ENCODE measurements around the gene KIAA1217.

KIAA1217 gene

GRCh38 chr10:24340446-24340845 lies 131.5 kb downstream of the KIAA1217 start:
- H3K27ac ChIP-seq (ENCODE audit: low read length) = no peak overlapping the region
- ATAC-seq (ENCODE audit: insufficient read depth, low read depth) (no peak), DNase-seq (no peak)
- H2AFZ ChIP-seq (ENCODE audit: low read depth, low read length) = no peak overlapping the region
- no peaks in the 10 kb centered on the region for H3K9me3 ChIP-seq (ENCODE audit: insufficient read depth, low read length, severe bottlenecking)
- no peak for TF ChIP-seq CTCF (IDR thresholded peaks at IDR 0.05; ENCODE audit: borderline replicate concordance, extremely low read depth, low read length, poor library complexity, severe bottlenecking)
- TF ChIP-seq EZH2 (IDR thresholded peaks at IDR 0.05; ENCODE audit: borderline replicate concordance, low read depth, low read length, severe bottlenecking) = no peak
- no peaks in the 10 kb centered on the region for H3K79me2 ChIP-seq (ENCODE audit: insufficient read depth, low read length)
- H3K4me1 ChIP-seq (ENCODE audit: insufficient read depth, low read length) = peaks cover 31% of the 10 kb centered on the region
- no peaks in the 10 kb centered on the region for H3K36me3 ChIP-seq (ENCODE audit: insufficient read depth, low read length)
- no peak overlapping the region for H3K4me2 ChIP-seq (ENCODE audit: insufficient read depth, low read length)
- H3K27me3 ChIP-seq (ENCODE audit: insufficient read depth, low read length, poor library complexity) = no peaks in the 10 kb centered on the region
- H4K20me1 ChIP-seq (ENCODE audit: insufficient read depth, low read length) = no peaks in the 10 kb centered on the region
- H3K4me3 ChIP-seq (ENCODE audit: low read depth in 1 of 2, low read length in 2 of 2) = no peak overlapping the region
- H3K9ac ChIP-seq (ENCODE audit: low read depth, low read length) = no peak overlapping the region

GRCh38 chr10:24340883-24341282 lies 131.9 kb downstream of the KIAA1217 start:
- Histone ChIP-seq H2AFZ (ENCODE audit: low read depth, low read length) (no peak overlapping the region), H3K9ac (ENCODE audit: low read depth, low read length) (no peak overlapping the region), H3K36me3 (ENCODE audit: insufficient read depth, low read length) (no peaks in the 10 kb centered on the region), H3K27me3 (ENCODE audit: insufficient read depth, low read length, poor library complexity) (no peaks in the 10 kb centered on the region), H3K9me3 (ENCODE audit: insufficient read depth, low read length, severe bottlenecking) (no peaks in the 10 kb centered on the region), H3K4me3 (ENCODE audit: low read depth in 1 of 2, low read length in 2 of 2) (no peak overlapping the region), H3K79me2 (ENCODE audit: insufficient read depth, low read length) (no peaks in the 10 kb centered on the region), H3K27ac (ENCODE audit: low read length) (no peak overlapping the region), H3K4me2 (ENCODE audit: insufficient read depth, low read length) (no peak overlapping the region), H3K4me1 (ENCODE audit: insufficient read depth, low read length) (peaks cover 36% of the 10 kb centered on the region), H4K20me1 (ENCODE audit: insufficient read depth, low read length) (no peaks in the 10 kb centered on the region)
- DNase-seq (no peak), ATAC-seq (ENCODE audit: insufficient read depth, low read depth) (no peak)
- TF ChIP-seq EZH2 (IDR thresholded peaks at IDR 0.05; ENCODE audit: borderline replicate concordance, low read depth, low read length, severe bottlenecking) (no peak), CTCF (IDR thresholded peaks at IDR 0.05; ENCODE audit: borderline replicate concordance, extremely low read depth, low read length, poor library complexity, severe bottlenecking) (no peak)

GRCh38 chr10:24341371-24341770 lies 132.4 kb downstream of the KIAA1217 start:
- peaks cover 39% of the 10 kb centered on the region for H3K4me1 ChIP-seq (ENCODE audit: insufficient read depth, low read length)
- no peak for DNase-seq
- no peak overlapping the region for H3K4me2 ChIP-seq (ENCODE audit: insufficient read depth, low read length)
- H3K4me3 ChIP-seq (ENCODE audit: low read depth in 1 of 2, low read length in 2 of 2) = no peak overlapping the region
- no peaks in the 10 kb centered on the region for H3K36me3 ChIP-seq (ENCODE audit: insufficient read depth, low read length)
- no peaks in the 10 kb centered on the region for H3K9me3 ChIP-seq (ENCODE audit: insufficient read depth, low read length, severe bottlenecking)
- no peak for TF ChIP-seq CTCF (IDR thresholded peaks at IDR 0.05; ENCODE audit: borderline replicate concordance, extremely low read depth, low read length, poor library complexity, severe bottlenecking)
- TF ChIP-seq EZH2 (IDR thresholded peaks at IDR 0.05; ENCODE audit: borderline replicate concordance, low read depth, low read length, severe bottlenecking) = no peak
- H3K9ac ChIP-seq (ENCODE audit: low read depth, low read length) = no peak overlapping the region
- no peak overlapping the region for H3K27ac ChIP-seq (ENCODE audit: low read length)
- no peak overlapping the region for H2AFZ ChIP-seq (ENCODE audit: low read depth, low read length)
- H3K79me2 ChIP-seq (ENCODE audit: insufficient read depth, low read length) = no peaks in the 10 kb centered on the region
- no peaks in the 10 kb centered on the region for H4K20me1 ChIP-seq (ENCODE audit: insufficient read depth, low read length)
- H3K27me3 ChIP-seq (ENCODE audit: insufficient read depth, low read length, poor library complexity) = no peaks in the 10 kb centered on the region
- ATAC-seq (ENCODE audit: insufficient read depth, low read depth) = no peak

GRCh38 chr10:24341897-24342296 lies 133.0 kb downstream of the KIAA1217 start:
- H3K4me2 ChIP-seq (ENCODE audit: insufficient read depth, low read length) = no peak overlapping the region
- H3K9ac ChIP-seq (ENCODE audit: low read depth, low read length) = no peak overlapping the region
- H3K9me3 ChIP-seq (ENCODE audit: insufficient read depth, low read length, severe bottlenecking) = no peaks in the 10 kb centered on the region
- TF ChIP-seq EZH2 (IDR thresholded peaks at IDR 0.05; ENCODE audit: borderline replicate concordance, low read depth, low read length, severe bottlenecking) (no peak), CTCF (IDR thresholded peaks at IDR 0.05; ENCODE audit: borderline replicate concordance, extremely low read depth, low read length, poor library complexity, severe bottlenecking) (no peak)
- DNase-seq = no peak
- H3K36me3 ChIP-seq (ENCODE audit: insufficient read depth, low read length) = no peaks in the 10 kb centered on the region
- no peaks in the 10 kb centered on the region for H3K27me3 ChIP-seq (ENCODE audit: insufficient read depth, low read length, poor library complexity)
- H3K4me3 ChIP-seq (ENCODE audit: low read depth in 1 of 2, low read length in 2 of 2) = no peak overlapping the region
- H3K27ac ChIP-seq (ENCODE audit: low read length) = peak overlapping the region; percentile 35; the same call in 1 of the 2 replicates
- H4K20me1 ChIP-seq (ENCODE audit: insufficient read depth, low read length) = no peaks in the 10 kb centered on the region
- H3K4me1 ChIP-seq (ENCODE audit: insufficient read depth, low read length) = peaks cover 40% of the 10 kb centered on the region
- no peaks in the 10 kb centered on the region for H3K79me2 ChIP-seq (ENCODE audit: insufficient read depth, low read length)
- no peak for ATAC-seq (ENCODE audit: insufficient read depth, low read depth)
- no peak overlapping the region for H2AFZ ChIP-seq (ENCODE audit: low read depth, low read length)
